ENCODE results near the gene VAV1.
"Not testable (repeated sequence)": the region's sequence is repeated elsewhere in the genome, so short reads cannot be mapped to it uniquely, and the experiment has no call there.

VAV1 gene

GRCh38 chr19:6737284-6737872 is 35.1 kb upstream of the VAV1 start, which contains the start of gene GPR108:
Gene GPR108, minus strand, starts transcription at chr19:6737580. Its CDS starts 4 bp downstream, at chr19:6737576.
- DNase-seq, result peak; percentile 100

DNA sequence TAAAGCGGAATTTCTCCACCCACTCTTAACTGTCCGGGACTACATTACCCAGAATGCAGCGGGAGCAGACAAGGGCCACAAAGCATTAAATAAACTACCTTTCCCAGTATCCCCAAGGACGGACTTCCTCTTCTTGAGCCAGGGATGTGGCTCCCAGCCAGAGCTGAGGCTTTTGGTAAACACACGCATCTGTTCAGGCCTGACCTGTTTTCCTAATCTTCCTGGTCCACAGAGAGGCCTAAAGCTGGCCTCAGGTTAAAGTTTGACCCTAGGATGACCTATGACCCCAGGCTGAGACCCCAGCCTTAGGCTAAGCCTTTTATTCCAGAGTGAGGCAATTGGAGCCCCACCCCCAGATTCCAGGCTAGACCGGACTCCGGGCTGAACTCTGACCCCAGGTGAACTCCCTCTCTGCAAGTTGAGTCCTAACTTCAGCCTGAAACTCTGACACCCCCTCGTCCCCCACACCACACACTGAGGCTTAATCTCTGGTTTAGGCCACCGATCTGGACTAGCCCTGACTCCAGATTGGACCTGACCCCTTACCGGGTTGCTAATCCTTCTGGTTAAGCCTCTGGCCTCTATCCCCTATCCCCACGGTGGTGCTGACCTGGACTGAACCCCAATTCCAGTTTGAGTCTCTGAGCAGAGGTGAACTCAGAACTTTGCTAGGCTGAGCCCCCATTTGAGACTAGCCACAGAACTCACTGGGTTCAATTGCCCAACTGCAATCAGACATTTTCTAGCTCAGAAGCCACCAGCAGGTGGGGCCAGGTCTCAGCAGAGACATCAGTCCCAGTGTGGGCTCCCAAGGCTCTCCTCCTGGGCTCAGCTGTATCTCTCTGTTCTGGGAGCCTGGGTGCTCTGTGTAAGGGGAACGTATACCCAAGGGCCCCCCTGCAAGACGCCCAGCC is 34.4 kb upstream of the VAV1 start:
- peak; percentile 13 for DNase-seq

DNA sequence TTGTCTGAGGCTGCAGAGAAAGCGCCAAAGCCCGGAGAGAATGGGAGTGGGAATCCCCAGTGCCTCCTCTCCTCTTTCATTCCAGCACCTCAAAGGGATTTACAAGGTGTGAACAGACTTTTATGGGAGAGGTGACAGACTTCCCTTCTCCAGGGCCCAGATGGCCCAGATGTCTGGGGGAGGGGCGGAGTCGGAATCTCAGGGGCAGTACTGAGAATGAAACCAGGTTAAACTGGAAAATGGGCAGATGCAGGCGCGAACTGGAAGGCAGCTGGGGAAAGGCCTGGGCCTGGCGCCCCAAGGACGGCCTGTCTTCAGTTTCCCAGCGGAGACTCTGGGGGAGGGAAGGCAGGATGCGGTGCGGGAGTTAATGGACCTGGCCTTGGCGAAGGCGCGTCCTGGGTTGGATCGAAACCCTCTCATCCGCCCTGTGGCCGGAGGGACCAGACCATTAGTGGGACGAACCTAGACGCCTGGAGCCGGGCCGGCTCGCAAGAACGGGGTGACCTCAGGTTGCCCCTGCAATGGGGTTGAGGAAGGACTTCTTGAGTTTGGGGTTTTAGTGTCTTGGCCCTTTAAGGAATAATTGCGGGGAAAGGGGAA is 33.6 kb upstream of the VAV1 start:
- DNase-seq, result no peak

- peak; percentile 27 for DNase-seq
Observed at GRCh38 chr19:6739390-6739882, 33.1 kb upstream of the VAV1 start, which contains the start of gene TRIP10. Gene TRIP10, plus strand, starts transcription at chr19:6739680. Its CDS starts 82 bp downstream, at chr19:6739762.

DNA sequence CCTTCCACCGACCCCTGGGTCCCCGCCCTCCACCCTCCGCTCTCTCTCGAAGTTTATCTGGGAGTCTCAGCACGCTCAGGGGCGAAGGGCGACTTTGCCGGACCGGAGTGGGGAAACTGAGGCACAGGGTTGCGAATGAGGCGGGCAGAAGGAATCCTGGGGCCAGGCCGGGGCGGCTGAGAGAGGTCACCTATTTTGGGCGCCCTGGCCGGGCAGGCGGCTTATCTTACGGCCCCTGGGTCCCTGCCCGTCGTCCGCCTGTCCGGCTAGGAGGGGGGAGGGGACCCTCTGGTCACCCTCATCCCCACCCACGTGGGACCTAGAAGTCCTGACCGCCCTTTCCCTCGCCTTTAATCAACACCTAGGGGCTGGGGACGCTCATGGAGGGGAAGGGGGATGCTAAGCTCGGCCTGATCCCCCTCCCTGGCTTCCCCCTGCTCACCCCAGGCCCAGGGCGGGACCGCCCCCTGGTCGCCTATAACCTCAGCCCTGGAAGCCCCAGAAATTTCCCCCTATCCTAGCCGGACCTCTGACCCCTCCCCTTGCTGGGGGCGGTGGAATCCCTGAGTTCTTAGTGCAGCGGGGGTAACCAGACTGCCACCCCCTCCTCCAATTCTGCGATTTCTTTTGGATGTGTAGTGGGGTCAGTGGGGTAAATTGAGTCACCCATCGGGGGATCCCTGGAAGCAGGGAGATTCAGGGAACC is 32.5 kb upstream of the VAV1 start:
- no peak for DNase-seq

DNA sequence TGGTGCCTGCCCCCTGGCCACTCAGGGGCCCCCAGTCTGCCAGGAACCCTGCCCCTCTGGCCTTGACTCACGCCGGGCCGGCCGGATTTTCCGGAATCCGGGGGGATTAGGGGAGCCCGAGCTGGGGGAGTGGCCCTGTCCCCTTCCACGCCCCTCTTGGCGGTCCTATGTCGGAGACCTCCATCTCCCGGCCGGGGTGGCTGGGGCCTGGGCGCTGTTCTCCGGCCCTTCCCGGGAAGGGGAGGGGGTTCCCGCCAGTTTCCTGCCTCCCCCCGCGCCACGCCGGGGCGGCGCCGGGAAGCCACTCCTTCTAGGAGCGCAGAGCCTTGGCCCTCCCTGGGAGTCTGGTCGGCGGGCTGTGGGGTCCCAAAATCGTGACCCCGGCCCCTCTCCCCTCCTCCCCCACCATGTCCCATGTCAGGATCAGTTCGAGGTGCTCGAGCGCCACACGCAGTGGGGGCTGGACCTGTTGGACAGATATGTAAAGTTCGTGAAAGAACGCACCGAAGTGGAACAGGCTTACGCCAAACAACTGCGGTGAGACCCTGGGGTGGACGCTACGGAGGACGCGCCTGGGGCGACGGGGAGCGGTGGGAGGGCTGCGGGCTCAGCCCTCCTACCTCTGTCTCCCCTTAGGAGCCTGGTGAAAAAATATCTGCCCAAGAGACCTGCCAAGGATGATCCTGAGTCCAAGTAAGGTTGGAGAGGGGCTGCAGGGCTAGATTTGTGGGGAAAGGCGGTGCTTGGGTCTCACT is 31.7 kb upstream of the VAV1 start:
- DNase-seq, result no peak

- no peak for DNase-seq
Observed at GRCh38 chr19:6743066-6743465, 29.4 kb upstream of the VAV1 start.

GRCh38 chr19:6743714-6744380 is 28.7 kb upstream of the VAV1 start:
- DNase-seq, result no peak

DNA sequence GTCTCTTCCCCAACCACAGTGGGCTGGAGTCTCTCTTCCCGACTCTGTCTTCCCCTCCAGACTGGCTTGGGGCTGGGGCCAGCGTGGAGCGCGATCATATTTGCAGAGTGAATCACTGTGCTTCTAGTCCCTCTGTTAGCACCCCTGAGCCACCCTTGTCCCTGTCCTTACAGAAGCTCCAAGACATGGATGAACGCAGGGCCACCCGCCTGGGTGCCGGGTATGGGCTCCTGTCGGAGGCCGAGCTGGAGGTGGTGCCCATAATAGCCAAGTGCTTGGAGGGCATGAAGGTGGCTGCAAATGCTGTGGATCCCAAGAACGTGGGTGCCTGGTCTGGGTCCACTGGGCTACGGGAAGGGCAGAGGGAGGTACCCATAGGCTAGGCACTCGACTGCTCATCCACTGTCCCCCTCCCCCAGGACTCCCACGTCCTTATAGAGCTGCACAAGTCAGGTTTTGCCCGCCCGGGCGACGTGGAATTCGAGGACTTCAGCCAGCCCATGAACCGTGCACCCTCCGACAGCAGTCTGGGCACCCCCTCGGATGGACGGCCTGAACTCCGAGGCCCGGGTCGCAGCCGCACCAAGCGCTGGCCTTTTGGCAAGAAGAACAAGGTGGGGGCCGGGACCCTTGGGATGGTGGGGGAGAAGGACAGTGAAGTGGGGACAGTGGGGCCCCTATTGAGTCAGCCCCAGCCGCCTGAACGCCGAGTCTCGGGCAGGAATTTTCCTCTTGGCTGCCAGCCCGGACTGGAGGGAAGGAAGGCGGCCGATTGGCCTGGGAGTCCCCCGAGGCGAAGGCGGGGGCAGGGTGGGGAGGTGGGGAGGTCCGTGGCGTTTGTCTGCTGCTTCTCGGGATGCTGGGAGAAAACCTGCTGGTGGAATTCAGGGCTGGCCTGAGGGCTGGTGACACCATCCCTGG is 27.9 kb upstream of the VAV1 start:
- DNase-seq, result peak; percentile 45

GRCh38 chr19:6745965-6746364 is 26.5 kb upstream of the VAV1 start:
- DNase-seq, result no peak

DNA sequence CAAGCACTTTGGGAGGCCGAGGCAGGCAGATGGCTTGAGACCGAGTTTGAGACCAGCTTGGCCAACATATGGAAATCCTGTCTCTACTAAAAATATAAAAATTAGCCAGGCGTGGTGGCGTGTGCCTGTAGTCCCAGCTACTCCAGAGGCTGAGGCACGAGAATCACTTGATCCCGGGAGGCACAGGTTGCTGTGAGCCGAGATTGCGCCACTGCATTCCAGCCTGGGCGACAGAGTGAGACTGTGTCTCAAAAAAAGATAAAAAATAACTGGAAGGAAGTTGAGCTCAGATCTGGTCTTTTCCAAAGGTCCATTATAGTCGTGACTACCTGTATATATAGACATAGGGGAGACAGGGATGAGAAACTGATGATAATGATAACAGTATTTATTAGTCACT is 24.0 kb upstream of the VAV1 start:
- not testable (repeated sequence) for DNase-seq

- no peak for DNase-seq
Observed at GRCh38 chr19:6750062-6750461, 22.4 kb upstream of the VAV1 start.

- DNase-seq, result no peak
Observed at GRCh38 chr19:6751189-6751588, 21.3 kb upstream of the VAV1 start.

DNA sequence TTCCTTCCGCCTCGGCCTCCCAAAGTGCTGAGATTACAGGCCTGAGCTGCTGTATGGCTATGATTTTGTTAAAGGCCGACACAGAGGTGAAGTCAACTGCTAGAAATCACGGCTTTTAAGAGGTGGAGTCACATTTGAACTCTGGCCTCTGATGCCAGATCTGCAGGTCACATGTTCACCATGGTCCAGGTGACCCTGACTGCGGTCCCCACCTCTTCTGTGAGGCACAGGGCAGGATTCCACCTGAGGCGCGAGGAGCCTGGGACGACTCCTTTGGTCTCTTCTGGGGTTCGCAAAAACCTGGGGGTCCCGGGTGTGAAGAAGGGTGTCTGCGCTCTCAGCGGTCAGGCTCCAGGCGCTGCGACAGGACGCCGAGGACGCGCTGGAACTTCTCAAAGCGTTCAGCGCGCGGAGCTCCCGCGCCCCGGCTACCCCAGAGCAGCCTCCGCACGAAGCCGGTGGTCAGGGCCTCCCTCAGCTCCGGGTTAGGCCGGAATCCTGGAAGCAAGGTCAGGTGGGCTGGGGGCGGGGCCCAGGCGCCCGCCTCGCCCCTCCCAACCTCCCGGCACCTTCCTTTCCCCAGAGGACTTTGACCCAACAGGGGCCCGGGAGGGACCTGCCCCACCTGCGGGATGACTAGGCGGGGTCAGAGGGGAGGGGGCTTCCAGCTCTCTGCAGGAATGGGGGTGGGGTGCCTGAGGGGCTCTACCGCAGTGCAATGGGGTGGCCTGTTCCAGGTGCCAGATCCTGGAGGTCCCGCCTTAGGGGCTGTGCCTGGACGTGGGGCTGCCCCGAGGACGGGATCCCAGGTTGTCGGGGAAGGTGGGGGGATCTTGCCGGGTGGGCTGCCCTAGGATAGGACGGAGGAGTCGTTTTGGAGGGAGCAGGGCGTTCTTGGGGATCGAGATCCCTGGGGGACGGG is 20.0 kb upstream of the VAV1 start:
- DNase-seq, result no peak

DNA sequence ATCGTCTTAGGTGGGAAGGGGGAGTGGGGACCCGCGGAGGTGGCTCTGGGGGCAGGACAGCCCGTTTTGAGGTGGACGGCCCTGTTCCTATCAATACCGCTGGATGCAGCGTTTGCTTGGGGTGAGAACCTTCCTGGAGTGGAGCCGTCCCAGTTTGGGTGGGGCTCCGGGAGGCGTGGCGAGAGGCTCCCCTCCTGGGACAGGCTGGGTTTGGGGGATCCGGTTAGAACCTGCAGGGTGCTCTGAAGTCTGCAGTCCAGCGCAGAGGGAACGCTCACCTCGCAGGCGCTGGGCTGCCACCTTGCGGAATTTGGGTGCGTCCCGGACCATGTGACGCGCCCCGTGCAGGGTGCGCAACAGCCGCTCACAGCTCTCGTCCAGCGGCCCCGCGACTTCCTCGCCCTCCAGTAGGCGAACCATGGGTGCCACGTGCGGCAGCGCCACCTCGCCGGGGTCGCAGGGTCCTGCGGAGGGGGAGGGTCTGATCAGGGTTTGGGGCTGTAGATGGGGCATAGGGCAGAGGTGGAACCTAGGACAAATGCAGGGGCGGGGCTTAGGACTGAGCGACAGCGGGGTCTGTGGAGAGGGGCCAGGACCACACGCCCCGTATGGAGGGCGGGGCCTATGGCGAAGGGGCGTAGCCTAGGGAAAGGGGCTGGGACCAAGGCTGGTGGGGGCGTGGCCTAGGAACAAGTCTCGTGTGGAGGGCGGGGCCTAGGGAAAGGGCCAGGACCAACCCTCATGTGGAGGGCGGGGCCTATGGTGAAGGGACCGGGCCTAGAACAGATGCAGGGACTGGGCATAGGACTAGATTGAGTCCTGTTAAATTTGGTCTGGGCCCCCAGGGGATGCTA is 19.1 kb upstream of the VAV1 start:
- DNase-seq, result no peak

GRCh38 chr19:6754136-6754535 is 18.4 kb upstream of the VAV1 start:
- DNase-seq, result no peak

- DNase-seq, result no peak
Observed at GRCh38 chr19:6754653-6755463, 17.6 kb upstream of the VAV1 start.

Measured in NCI-H1105 treated with DMSO at 0.1 percent for 48 hours (cell line).